ENCODE results near the gene RABL2B. TPM values are rescaled to one million over a fixed set of nuclear protein-coding genes. Genes with fewer than 3 reads are reported as not detected.

The RABL2B gene
- total RNA-seq, 1 experiment from 2014 or later, result 38.4 TPM

- H3K27me3 Mint-ChIP-seq (ENCODE audit: unreplicated experiment), result peaks cover 73% of the 10 kb centered on the region
- CTCF ChIA-PET, result no interaction called here
- no peak for DNase-seq
- BruUV-seq (replicated peaks), result no TSS peak
- H3K9me3 Mint-ChIP-seq (ENCODE audit: low read depth, unreplicated experiment), result no peaks in the 10 kb centered on the region
- H3K4me1 Mint-ChIP-seq (ENCODE audit: low read depth, unreplicated experiment), result peaks cover 8% of the 10 kb centered on the region
- TF ChIP-seq CTCF (IDR thresholded peaks at IDR 0.05; ENCODE audit: unreplicated experiment), result no peak
- H3K36me3 Mint-ChIP-seq (ENCODE audit: insufficient read depth, unreplicated experiment), result peaks cover 5% of the 10 kb centered on the region
- H3K4me3 Mint-ChIP-seq (ENCODE audit: low read depth, unreplicated experiment), result no peak overlapping the region
- intact Hi-C loops (cut with micrococcal nuclease; ENCODE audit: unreplicated experiment), result no loop called here
- no peak overlapping the region for H3K27ac Mint-ChIP-seq (ENCODE audit: unreplicated experiment)
These were observed 52.3 kb downstream of the RABL2B start for GRCh38 chr22:50730941-50731661.

- Mint-ChIP-seq H3K27me3 (ENCODE audit: unreplicated experiment) (peaks cover 65% of the 10 kb centered on the region), H3K9me3 (ENCODE audit: low read depth, unreplicated experiment) (no peaks in the 10 kb centered on the region), H3K36me3 (ENCODE audit: insufficient read depth, unreplicated experiment) (peaks cover 5% of the 10 kb centered on the region), H3K4me3 (ENCODE audit: low read depth, unreplicated experiment) (no peak overlapping the region), H3K4me1 (ENCODE audit: low read depth, unreplicated experiment) (peaks cover 8% of the 10 kb centered on the region), H3K27ac (ENCODE audit: unreplicated experiment) (no peak overlapping the region)
- no peak for TF ChIP-seq CTCF (IDR thresholded peaks at IDR 0.05; ENCODE audit: unreplicated experiment)
- CTCF ChIA-PET, result no interaction called here
- BruUV-seq (replicated peaks), result no TSS peak
- no peak for DNase-seq
- intact Hi-C loops (cut with micrococcal nuclease; ENCODE audit: unreplicated experiment), result no loop called here
These were observed 53.2 kb downstream of the RABL2B start for GRCh38 chr22:50730013-50730891.

GRCh38 chr22:50729391-50730012 lies 53.9 kb downstream of the RABL2B start:
- no peak for DNase-seq
- no peak overlapping the region for H3K27ac Mint-ChIP-seq (ENCODE audit: unreplicated experiment)
- H3K36me3 Mint-ChIP-seq (ENCODE audit: insufficient read depth, unreplicated experiment), result peaks cover 5% of the 10 kb centered on the region
- H3K9me3 Mint-ChIP-seq (ENCODE audit: low read depth, unreplicated experiment), result no peaks in the 10 kb centered on the region
- no TSS peak for BruUV-seq (replicated peaks)
- peaks cover 57% of the 10 kb centered on the region for H3K27me3 Mint-ChIP-seq (ENCODE audit: unreplicated experiment)
- TF ChIP-seq CTCF (IDR thresholded peaks at IDR 0.05; ENCODE audit: unreplicated experiment), result no peak
- peaks cover 8% of the 10 kb centered on the region for H3K4me1 Mint-ChIP-seq (ENCODE audit: low read depth, unreplicated experiment)
- no peak overlapping the region for H3K4me3 Mint-ChIP-seq (ENCODE audit: low read depth, unreplicated experiment)
- intact Hi-C loops (cut with micrococcal nuclease; ENCODE audit: unreplicated experiment), result no loop called here
- CTCF ChIA-PET, result interaction anchor here (0.6 kb wide), 1 partner anchor 70 kb away, joined by 3 read pairs; no protein-coding TSS in a partner anchor

- no peak overlapping the region for H3K4me3 Mint-ChIP-seq (ENCODE audit: low read depth, unreplicated experiment)
- peaks cover 51% of the 10 kb centered on the region for H3K27me3 Mint-ChIP-seq (ENCODE audit: unreplicated experiment)
- no TSS peak for BruUV-seq (replicated peaks)
- H3K36me3 Mint-ChIP-seq (ENCODE audit: insufficient read depth, unreplicated experiment), result peaks cover 5% of the 10 kb centered on the region
- TF ChIP-seq CTCF (IDR thresholded peaks at IDR 0.05; ENCODE audit: unreplicated experiment), result no peak
- CTCF ChIA-PET, result no interaction called here
- intact Hi-C loops (cut with micrococcal nuclease; ENCODE audit: unreplicated experiment), result no loop called here
- peaks cover 8% of the 10 kb centered on the region for H3K4me1 Mint-ChIP-seq (ENCODE audit: low read depth, unreplicated experiment)
- no peak for DNase-seq
- H3K27ac Mint-ChIP-seq (ENCODE audit: unreplicated experiment), result no peak overlapping the region
- H3K9me3 Mint-ChIP-seq (ENCODE audit: low read depth, unreplicated experiment), result no peaks in the 10 kb centered on the region
These were observed 54.9 kb downstream of the RABL2B start for GRCh38 chr22:50728523-50728931.
